HEK293 (cell line): ENCODE results near the gene DEFB128.

Source experiments
- ZBTB21 ChIP-seq: fragments of 450-650 bp; formaldehyde crosslinking; IDR thresholded peaks from 2 replicates; pipeline ENCODE4 v1.5.1; 2017; ENCODE audit warnings: missing biosample characterization, missing genetic modification characterization
- ZNF138 ChIP-seq: fragments of 450-650 bp; formaldehyde crosslinking; IDR thresholded peaks from 2 replicates; pipeline ENCODE4 v1.5.1; 2016; ENCODE audit warnings: missing biosample characterization, missing genetic modification characterization, borderline replicate concordance
- ZNF311 ChIP-seq: fragments of 450-650 bp; formaldehyde crosslinking; IDR thresholded peaks from 2 replicates; pipeline ENCODE4 v1.5.1; 2017; ENCODE audit warnings: missing biosample characterization, missing genetic modification characterization, borderline replicate concordance
- TF ChIP-seq, protein P1 (sequence below): fragments of 450-650 bp; formaldehyde crosslinking; IDR thresholded peaks from 2 replicates; pipeline ENCODE4 v1.5.1; 2017; ENCODE audit warnings: missing biosample characterization, missing genetic modification characterization
- TF ChIP-seq, protein P2 (sequence below): fragments of 450-650 bp; formaldehyde crosslinking; IDR thresholded peaks from 2 replicates; pipeline ENCODE4 v1.5.1; 2016; ENCODE audit warnings: missing biosample characterization, missing genetic modification characterization, borderline replicate concordance
- TF ChIP-seq, protein P3 (sequence below): fragments of 450-650 bp; formaldehyde crosslinking; IDR thresholded peaks from 2 replicates; pipeline ENCODE4 v1.5.1; 2016; ENCODE audit warnings: missing biosample characterization, missing genetic modification characterization

DNA sequence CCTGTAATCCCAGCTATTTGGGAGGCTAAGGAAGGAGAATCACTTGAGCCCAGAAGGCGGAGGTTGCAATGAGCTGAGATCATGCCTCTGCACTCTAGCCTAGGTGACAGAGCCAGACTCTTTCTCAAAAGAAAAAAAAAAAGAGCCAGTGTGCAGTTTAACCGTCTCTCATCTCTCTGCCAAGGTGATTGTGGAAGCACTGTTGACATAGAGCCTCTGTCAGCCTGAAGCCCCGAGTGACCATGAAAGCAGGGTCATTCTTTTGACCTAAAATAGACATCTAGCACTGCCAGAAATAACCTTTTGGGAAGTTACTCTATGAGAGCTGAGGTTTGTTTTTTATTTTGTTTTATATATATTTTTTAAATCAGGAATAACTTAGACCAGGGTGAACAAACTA lies 24.9 kb downstream of the DEFB128 start:
- TF ChIP-seq, protein P1, sequence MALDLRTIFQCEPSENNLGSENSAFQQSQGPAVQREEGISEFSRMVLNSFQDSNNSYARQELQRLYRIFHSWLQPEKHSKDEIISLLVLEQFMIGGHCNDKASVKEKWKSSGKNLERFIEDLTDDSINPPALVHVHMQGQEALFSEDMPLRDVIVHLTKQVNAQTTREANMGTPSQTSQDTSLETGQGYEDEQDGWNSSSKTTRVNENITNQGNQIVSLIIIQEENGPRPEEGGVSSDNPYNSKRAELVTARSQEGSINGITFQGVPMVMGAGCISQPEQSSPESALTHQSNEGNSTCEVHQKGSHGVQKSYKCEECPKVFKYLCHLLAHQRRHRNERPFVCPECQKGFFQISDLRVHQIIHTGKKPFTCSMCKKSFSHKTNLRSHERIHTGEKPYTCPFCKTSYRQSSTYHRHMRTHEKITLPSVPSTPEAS (tag by site-specific recombination), result no peak
- TF ChIP-seq ZBTB21 (tag by site-specific recombination) (no peak), ZNF138 (tag by site-specific recombination) (no peak), ZNF311 (tag by site-specific recombination) (no peak)
- TF ChIP-seq, protein P2, sequence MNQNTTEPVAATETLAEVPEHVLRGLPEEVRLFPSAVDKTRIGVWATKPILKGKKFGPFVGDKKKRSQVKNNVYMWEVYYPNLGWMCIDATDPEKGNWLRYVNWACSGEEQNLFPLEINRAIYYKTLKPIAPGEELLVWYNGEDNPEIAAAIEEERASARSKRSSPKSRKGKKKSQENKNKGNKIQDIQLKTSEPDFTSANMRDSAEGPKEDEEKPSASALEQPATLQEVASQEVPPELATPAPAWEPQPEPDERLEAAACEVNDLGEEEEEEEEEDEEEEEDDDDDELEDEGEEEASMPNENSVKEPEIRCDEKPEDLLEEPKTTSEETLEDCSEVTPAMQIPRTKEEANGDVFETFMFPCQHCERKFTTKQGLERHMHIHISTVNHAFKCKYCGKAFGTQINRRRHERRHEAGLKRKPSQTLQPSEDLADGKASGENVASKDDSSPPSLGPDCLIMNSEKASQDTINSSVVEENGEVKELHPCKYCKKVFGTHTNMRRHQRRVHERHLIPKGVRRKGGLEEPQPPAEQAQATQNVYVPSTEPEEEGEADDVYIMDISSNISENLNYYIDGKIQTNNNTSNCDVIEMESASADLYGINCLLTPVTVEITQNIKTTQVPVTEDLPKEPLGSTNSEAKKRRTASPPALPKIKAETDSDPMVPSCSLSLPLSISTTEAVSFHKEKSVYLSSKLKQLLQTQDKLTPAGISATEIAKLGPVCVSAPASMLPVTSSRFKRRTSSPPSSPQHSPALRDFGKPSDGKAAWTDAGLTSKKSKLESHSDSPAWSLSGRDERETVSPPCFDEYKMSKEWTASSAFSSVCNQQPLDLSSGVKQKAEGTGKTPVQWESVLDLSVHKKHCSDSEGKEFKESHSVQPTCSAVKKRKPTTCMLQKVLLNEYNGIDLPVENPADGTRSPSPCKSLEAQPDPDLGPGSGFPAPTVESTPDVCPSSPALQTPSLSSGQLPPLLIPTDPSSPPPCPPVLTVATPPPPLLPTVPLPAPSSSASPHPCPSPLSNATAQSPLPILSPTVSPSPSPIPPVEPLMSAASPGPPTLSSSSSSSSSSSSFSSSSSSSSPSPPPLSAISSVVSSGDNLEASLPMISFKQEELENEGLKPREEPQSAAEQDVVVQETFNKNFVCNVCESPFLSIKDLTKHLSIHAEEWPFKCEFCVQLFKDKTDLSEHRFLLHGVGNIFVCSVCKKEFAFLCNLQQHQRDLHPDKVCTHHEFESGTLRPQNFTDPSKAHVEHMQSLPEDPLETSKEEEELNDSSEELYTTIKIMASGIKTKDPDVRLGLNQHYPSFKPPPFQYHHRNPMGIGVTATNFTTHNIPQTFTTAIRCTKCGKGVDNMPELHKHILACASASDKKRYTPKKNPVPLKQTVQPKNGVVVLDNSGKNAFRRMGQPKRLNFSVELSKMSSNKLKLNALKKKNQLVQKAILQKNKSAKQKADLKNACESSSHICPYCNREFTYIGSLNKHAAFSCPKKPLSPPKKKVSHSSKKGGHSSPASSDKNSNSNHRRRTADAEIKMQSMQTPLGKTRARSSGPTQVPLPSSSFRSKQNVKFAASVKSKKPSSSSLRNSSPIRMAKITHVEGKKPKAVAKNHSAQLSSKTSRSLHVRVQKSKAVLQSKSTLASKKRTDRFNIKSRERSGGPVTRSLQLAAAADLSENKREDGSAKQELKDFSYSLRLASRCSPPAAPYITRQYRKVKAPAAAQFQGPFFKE, result no peak
- TF ChIP-seq, protein P3, sequence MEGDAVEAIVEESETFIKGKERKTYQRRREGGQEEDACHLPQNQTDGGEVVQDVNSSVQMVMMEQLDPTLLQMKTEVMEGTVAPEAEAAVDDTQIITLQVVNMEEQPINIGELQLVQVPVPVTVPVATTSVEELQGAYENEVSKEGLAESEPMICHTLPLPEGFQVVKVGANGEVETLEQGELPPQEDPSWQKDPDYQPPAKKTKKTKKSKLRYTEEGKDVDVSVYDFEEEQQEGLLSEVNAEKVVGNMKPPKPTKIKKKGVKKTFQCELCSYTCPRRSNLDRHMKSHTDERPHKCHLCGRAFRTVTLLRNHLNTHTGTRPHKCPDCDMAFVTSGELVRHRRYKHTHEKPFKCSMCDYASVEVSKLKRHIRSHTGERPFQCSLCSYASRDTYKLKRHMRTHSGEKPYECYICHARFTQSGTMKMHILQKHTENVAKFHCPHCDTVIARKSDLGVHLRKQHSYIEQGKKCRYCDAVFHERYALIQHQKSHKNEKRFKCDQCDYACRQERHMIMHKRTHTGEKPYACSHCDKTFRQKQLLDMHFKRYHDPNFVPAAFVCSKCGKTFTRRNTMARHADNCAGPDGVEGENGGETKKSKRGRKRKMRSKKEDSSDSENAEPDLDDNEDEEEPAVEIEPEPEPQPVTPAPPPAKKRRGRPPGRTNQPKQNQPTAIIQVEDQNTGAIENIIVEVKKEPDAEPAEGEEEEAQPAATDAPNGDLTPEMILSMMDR, result no peak
